HepG2 (cell line): ENCODE results near the gene SAMD14. TPM values are rescaled to one million over a fixed set of nuclear protein-coding genes. Genes with fewer than 3 reads are reported as not detected.
A peak's percentile ranks its signal among the peaks of the same experiment; 100 is the strongest.

Experiments used
- ATAC-seq: fragments of 200-7000 bp; cut with Tn5 transposase; 3 replicates; pipeline ENCODE4 v1.9.1; 2020; ENCODE audit warnings: mild to moderate bottlenecking, moderate library complexity
- BruUV-seq: library from RNA; stranded (reverse); fragments of 400-500 nt; replicated peaks from 2 replicates; lab custom pipeline; 2021; lab: Mats Ljungman, UMichigan
- CTCF ChIA-PET: fragments of 300-600 bp; formaldehyde crosslinking; extraction: SDS; loops from one replicate; lab custom pipeline; 2021; ENCODE audit warnings: low total read pairs, inconsistent platforms, low intra/inter-chr PET ratio; lab: Yijun Ruan, JAX
- POLR2A ChIA-PET: fragments of 350-600 bp; sonication (Branson Sonifier 250); formaldehyde crosslinking; loops from one replicate; lab custom pipeline; 2020; ENCODE audit warnings: antibody characterized with exemption, inconsistent platforms; lab: Yijun Ruan, JAX
- DNase-seq: peaks from one replicate; pipeline ENCODE4 v3.0.0-alpha.2; 2015; ENCODE audit warnings: low spot score
- FAIRE-seq: peaks from 3 replicates; lab custom pipeline; 2011; peaks lifted over from hg19 to GRCh38; lab: Jason Lieb, UNC
- H2AFZ ChIP-seq: one replicate; pipeline ENCODE4 v1.6.1; 2011; ENCODE audit warnings: low read length, inconsistent platforms
- H3K27ac ChIP-seq: fragments of 300-600 bp; 3 replicates; pipeline ENCODE4 v1.8.0; 2011; ENCODE audit warnings: mixed run types, mild to moderate bottlenecking, mixed read lengths, low read length, inconsistent platforms; ENCODE audit not compliant: insufficient read depth; ENCODE audit errors: extremely low read length
- H3K27me3 ChIP-seq, 2 experiments: fragments of 200-600 bp in 1 of 2; 2 replicates in 1 of 2; 3 replicates in 1 of 2; pipeline versions ENCODE4 v1.6.0 to v1.8.0; 2011; ENCODE audit warnings: low read length in 2 of 2, mild to moderate bottlenecking in 2 of 2, moderate library complexity in 2 of 2, inconsistent platforms in 1 of 2; ENCODE audit not compliant: insufficient read depth in 2 of 2, control insufficient read depth in 1 of 2
- H3K36me3 ChIP-seq, 2 experiments: fragments of 200-600 bp in 1 of 2; replicated peaks in 1 of 2; 2 replicates in 1 of 2; 3 replicates in 1 of 2; pipeline versions ENCODE4 v1.5.1 to v1.8.0; 2011; ENCODE audit warnings: low read length in 2 of 2, inconsistent platforms in 1 of 2; ENCODE audit not compliant: insufficient read depth in 2 of 2, control insufficient read depth in 1 of 2
- H3K4me1 ChIP-seq: 2 replicates; pipeline ENCODE4 v1.5.1; 2012; ENCODE audit warnings: low read length, inconsistent platforms; ENCODE audit not compliant: insufficient read depth
- H3K4me2 ChIP-seq: 2 replicates; pipeline ENCODE4 v1.6.0; 2011; ENCODE audit warnings: low read depth, low read length, inconsistent platforms
- H3K4me3 ChIP-seq, 3 experiments: fragments of 200-600 bp in 1 of 3; sonication (generic), shearing (Covaris generic) in 1 of 3; replicated peaks in 1 of 3; 2 replicates each; pipeline ENCODE4 v1.5.1; 2011 to 2016; ENCODE audit warnings: low read length in 3 of 3, inconsistent platforms in 2 of 3, low read depth in 2 of 3, mild to moderate bottlenecking in 2 of 3, control low read depth in 1 of 3, mixed read lengths in 1 of 3; ENCODE audit not compliant: insufficient read depth in 1 of 3
- H3K79me2 ChIP-seq: one replicate; pipeline ENCODE4 v1.6.1; 2011; ENCODE audit warnings: low read length, inconsistent platforms; ENCODE audit not compliant: insufficient read depth
- H3K9ac ChIP-seq: 2 replicates; pipeline ENCODE4 v1.6.0; 2011; ENCODE audit warnings: mild to moderate bottlenecking, low read depth, low read length, inconsistent platforms; ENCODE audit not compliant: insufficient read depth
- H3K9me3 ChIP-seq: 2 replicates; pipeline ENCODE4 v1.5.1; 2012; ENCODE audit warnings: mild to moderate bottlenecking, low read length
- H4K20me1 ChIP-seq: 2 replicates; pipeline ENCODE4 v1.6.0; 2011; ENCODE audit warnings: inconsistent platforms, mild to moderate bottlenecking, low read length, moderate library complexity; ENCODE audit not compliant: insufficient read depth
- ATF3 ChIP-seq: sonication (generic); formaldehyde crosslinking; IDR thresholded peaks from 2 replicates; pipeline ENCODE4 v1.4.0; 2020; ENCODE audit warnings: missing genetic modification reagents
- DPF2 ChIP-seq: sonication (generic); formaldehyde crosslinking; IDR thresholded peaks from 2 replicates; pipeline ENCODE4 v1.4.0; 2020; ENCODE audit warnings: mild to moderate bottlenecking, low read depth, missing genetic modification reagents, borderline replicate concordance
- FOSL1 ChIP-seq: sonication (generic); formaldehyde crosslinking; IDR thresholded peaks from 2 replicates; pipeline ENCODE4 v1.9.0; 2021; ENCODE audit warnings: missing genetic modification reagents, borderline replicate concordance
- MBD4 ChIP-seq: IDR thresholded peaks from 2 replicates; pipeline ENCODE4 v1.6.1; 2012; ENCODE audit warnings: low read length, inconsistent platforms, borderline replicate concordance
- MYPOP ChIP-seq: sonication (generic); formaldehyde crosslinking; IDR thresholded peaks from 2 replicates; pipeline ENCODE4 v1.8.1; 2023; ENCODE audit warnings: mild to moderate bottlenecking, moderate library complexity, missing genetic modification reagents
- NRL ChIP-seq: sonication (generic); formaldehyde crosslinking; IDR thresholded peaks from 2 replicates; pipeline ENCODE4 v1.5.0; 2020; ENCODE audit warnings: missing genetic modification reagents, mild to moderate bottlenecking, moderate library complexity, borderline replicate concordance
- SALL1 ChIP-seq: sonication (generic); formaldehyde crosslinking; IDR thresholded peaks from 2 replicates; pipeline ENCODE4 v1.8.0; 2022; ENCODE audit warnings: mild to moderate bottlenecking, missing genetic modification reagents
- SRSF1 ChIP-seq: fragments of 200-400 bp; formaldehyde crosslinking; optimal IDR thresholded peaks from 2 replicates; pipeline ENCODE3; 2017; ENCODE audit warnings: mild to moderate bottlenecking, low read depth, low read length, moderate library complexity
- TAF15 ChIP-seq: fragments of 200-400 bp; formaldehyde crosslinking; IDR thresholded peaks from one replicate; pipeline ENCODE4 v1.6.1; 2018; ENCODE audit warnings: mild to moderate bottlenecking, low read depth, low read length; ENCODE audit not compliant: poor library complexity, severe bottlenecking
- TEAD3 ChIP-seq: optimal IDR thresholded peaks from 2 replicates; pipeline ENCODE3; 2016; ENCODE audit warnings: borderline replicate concordance
- ZNF691 ChIP-seq: sonication (generic); formaldehyde crosslinking; IDR thresholded peaks from 2 replicates; pipeline ENCODE4 v1.4.0; 2020; ENCODE audit warnings: missing genetic modification reagents, low read depth, mild to moderate bottlenecking, borderline replicate concordance
- WGBS: methylation state at CpG from one replicate; pipeline ENCODE4 v1.1.6; 2017; ENCODE audit warnings: low lambda C conversion rate; 5-methylcytosine and 5-hydroxymethylcytosine counted together
- in situ Hi-C: cut with HindIII; loops from 2 replicates; pipeline ENCODE4 v1.10.0; 2017; ENCODE audit warnings: low pct_unique_long_range_greater_than_20kb; ENCODE audit not compliant: extremely low pct_ligation_motif_present
- intact Hi-C: fragments of 100-400 bp; cut with micrococcal nuclease; formaldehyde crosslinking; loops from one replicate; pipeline ENCODE4 v1.10.0; 2022; ENCODE audit not compliant: unreplicated experiment
- polyA plus RNA-seq, 8 experiments: library from polyadenylated mRNA; depleted of rRNA in 3 of 8; stranded (reverse) in 7 of 8; unstranded in 1 of 8; fragments of >200 nt; fragmentation: Illumina TruSeq in 4 of 8; extraction: Trizol in 4 of 8; gene quantifications; 2 replicates each; pipeline versions ENCODE4 v1.2.1 to v1.2.3, GENCODE V29; 2011 to 2016; ENCODE audit warnings: low read depth in 4 of 8, missing spikeins in 1 of 8, mixed read lengths in 1 of 8; ENCODE audit not compliant: insufficient read depth in 1 of 8
- total RNA-seq, 5 experiments: library from RNA; depleted of rRNA; stranded (reverse); fragments of >200 nt; fragmentation: Illumina TruSeq; extraction: Trizol; gene quantifications; 2 replicates each; pipeline ENCODE4 v1.2.3, GENCODE V29; 2016; ENCODE audit warnings: low read depth in 1 of 5
- TF ChIP-seq, protein P1 (sequence below): sonication (generic); formaldehyde crosslinking; IDR thresholded peaks from 2 replicates; pipeline ENCODE4 v1.4.0; 2020; ENCODE audit warnings: missing genetic modification reagents

The SAMD14 gene
- total and polyA plus RNA-seq, 2 of the 13 experiments (the other 11 are each of a cell fraction or from before 2014, with no cell fraction given) = 0.07 to 0.22 TPM

- ChIA-PET CTCF (interaction anchor here (3.6 kb wide), 1 partner anchor 21 kb away, joined by 15 read pairs; the partner anchor contains the start of gene PDK2), POLR2A (no interaction called here)
- Histone ChIP-seq H3K9ac (no peak overlapping the region), H3K4me1 (peaks cover 84% of the 10 kb centered on the region), H2AFZ (no peak overlapping the region), H3K4me3 (no peak overlapping the region), H3K79me2 (no peaks in the 10 kb centered on the region), H3K36me3 (no peaks in the 10 kb centered on the region), H3K4me2 (no peak overlapping the region), H3K27ac (no peak overlapping the region), H3K9me3 (no peaks in the 10 kb centered on the region), H3K27me3 (peaks cover 0 to 40% of the 10 kb centered on the region in 2 experiments; a peak in 3 of 5 replicates), H4K20me1 (no peaks in the 10 kb centered on the region)
- FAIRE-seq = no peak
- TF ChIP-seq SRSF1 (peak; percentile 43), DPF2 (CRISPR knock-in tag) (no peak)
- in situ Hi-C loops (loop anchor here (5.0 kb wide), 1 partner anchor 47 kb away; no protein-coding TSS in a partner anchor), intact Hi-C loops (no loop called here)
- no peak for ATAC-seq
- 85% methylated on average over 5 of the region's 17 CpGs for WGBS
- DNase-seq = no peak
- BruUV-seq = no TSS peak
Measured at GRCh38 chr17:50115756-50116155, 14.2 kb downstream of the SAMD14 start.

DNA sequence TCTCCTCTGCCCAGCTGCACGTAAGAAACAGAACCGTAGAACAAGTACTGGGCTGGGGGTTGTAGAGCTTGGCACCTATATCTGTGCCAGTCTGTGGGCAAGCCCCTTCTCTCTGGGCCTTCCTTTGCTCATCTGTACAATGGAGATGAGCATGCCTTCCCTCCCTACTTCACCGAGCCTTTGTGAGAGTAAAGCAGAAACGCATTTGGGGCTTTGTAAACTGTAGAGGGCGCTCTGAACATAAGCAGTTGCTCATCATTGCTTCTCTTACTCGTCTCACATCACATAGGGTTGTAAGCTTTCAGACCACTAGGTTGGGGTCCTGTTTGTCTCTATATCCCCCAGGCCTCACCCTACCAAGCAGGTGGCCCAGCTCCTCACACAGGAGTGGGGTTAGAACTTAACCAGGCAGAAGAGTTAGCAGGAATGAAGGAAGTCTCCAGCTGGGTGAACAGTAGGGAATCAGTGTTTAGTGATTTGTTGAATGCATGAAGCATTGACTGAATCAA lies 15.1 kb downstream of the SAMD14 start:
- CTCF ChIA-PET = interaction anchor here (1.0 to 3.6 kb wide), 3 partner anchors 21 to 182 kb away, joined by 3 to 15 read pairs (median 7); partner anchors contain the start of gene PDK2
- Histone ChIP-seq H3K9ac (no peak overlapping the region), H3K79me2 (no peaks in the 10 kb centered on the region), H3K36me3 (no peaks in the 10 kb centered on the region), H3K27me3 (peaks cover 0 to 33% of the 10 kb centered on the region in 2 experiments; a peak in 3 of 5 replicates), H4K20me1 (no peaks in the 10 kb centered on the region), H2AFZ (no peak overlapping the region), H3K4me2 (no peak overlapping the region), H3K4me3 (no peak overlapping the region), H3K27ac (no peak overlapping the region), H3K4me1 (peaks cover 77% of the 10 kb centered on the region), H3K9me3 (no peaks in the 10 kb centered on the region)
- ATAC-seq = peak; percentile 23
- in situ Hi-C loops = loop anchor here (5.0 kb wide), 1 partner anchor 47 kb away; no protein-coding TSS in a partner anchor
- POLR2A ChIA-PET = no interaction called here
- FAIRE-seq = peak; percentile 71
- peak; percentile 77 for DNase-seq
- 4% methylated on average over 6 of the region's 6 CpGs for WGBS
- BruUV-seq = TSS peak; percentile 17
- intact Hi-C loops = no loop called here
- TF ChIP-seq, protein P1, sequence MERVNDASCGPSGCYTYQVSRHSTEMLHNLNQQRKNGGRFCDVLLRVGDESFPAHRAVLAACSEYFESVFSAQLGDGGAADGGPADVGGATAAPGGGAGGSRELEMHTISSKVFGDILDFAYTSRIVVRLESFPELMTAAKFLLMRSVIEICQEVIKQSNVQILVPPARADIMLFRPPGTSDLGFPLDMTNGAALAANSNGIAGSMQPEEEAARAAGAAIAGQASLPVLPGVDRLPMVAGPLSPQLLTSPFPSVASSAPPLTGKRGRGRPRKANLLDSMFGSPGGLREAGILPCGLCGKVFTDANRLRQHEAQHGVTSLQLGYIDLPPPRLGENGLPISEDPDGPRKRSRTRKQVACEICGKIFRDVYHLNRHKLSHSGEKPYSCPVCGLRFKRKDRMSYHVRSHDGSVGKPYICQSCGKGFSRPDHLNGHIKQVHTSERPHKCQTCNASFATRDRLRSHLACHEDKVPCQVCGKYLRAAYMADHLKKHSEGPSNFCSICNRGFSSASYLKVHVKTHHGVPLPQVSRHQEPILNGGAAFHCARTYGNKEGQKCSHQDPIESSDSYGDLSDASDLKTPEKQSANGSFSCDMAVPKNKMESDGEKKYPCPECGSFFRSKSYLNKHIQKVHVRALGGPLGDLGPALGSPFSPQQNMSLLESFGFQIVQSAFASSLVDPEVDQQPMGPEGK (CRISPR knock-in tag) = no peak
- TF ChIP-seq ZNF691 (CRISPR knock-in tag) = no peak
- no peak for TF ChIP-seq MYPOP
- TF ChIP-seq NRL = no peak
- TF ChIP-seq FOSL1 (CRISPR knock-in tag) = no peak
- peak; percentile 32 for TF ChIP-seq TEAD3 (CRISPR knock-in tag)
- TF ChIP-seq MBD4 = no peak
- no peak for TF ChIP-seq ATF3 (CRISPR knock-in tag)
- no peak for TF ChIP-seq TAF15
- no peak for TF ChIP-seq SALL1
